ENCODE results near the gene ACOT9.
A peak's percentile ranks its signal among the peaks of the same experiment; 100 is the strongest.

Gene ACOT9

GRCh38 chrX:23785580-23785979 is 42.5 kb upstream of the ACOT9 start:
- no peak overlapping the region for H3K27ac ChIP-seq
- TF ChIP-seq, protein P1, sequence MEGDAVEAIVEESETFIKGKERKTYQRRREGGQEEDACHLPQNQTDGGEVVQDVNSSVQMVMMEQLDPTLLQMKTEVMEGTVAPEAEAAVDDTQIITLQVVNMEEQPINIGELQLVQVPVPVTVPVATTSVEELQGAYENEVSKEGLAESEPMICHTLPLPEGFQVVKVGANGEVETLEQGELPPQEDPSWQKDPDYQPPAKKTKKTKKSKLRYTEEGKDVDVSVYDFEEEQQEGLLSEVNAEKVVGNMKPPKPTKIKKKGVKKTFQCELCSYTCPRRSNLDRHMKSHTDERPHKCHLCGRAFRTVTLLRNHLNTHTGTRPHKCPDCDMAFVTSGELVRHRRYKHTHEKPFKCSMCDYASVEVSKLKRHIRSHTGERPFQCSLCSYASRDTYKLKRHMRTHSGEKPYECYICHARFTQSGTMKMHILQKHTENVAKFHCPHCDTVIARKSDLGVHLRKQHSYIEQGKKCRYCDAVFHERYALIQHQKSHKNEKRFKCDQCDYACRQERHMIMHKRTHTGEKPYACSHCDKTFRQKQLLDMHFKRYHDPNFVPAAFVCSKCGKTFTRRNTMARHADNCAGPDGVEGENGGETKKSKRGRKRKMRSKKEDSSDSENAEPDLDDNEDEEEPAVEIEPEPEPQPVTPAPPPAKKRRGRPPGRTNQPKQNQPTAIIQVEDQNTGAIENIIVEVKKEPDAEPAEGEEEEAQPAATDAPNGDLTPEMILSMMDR (conservative IDR thresholded peaks at IDR 0.05), result no peak
- no peak for TF ChIP-seq ZFX (IDR thresholded peaks at IDR 0.05)

- peak overlapping the region; percentile 23; the same call in 1 of the 2 replicates for H3K27ac ChIP-seq
- TF ChIP-seq ZFX (IDR thresholded peaks at IDR 0.05), result no peak
- TF ChIP-seq, protein P1 (conservative IDR thresholded peaks at IDR 0.05), result no peak
Measured at GRCh38 chrX:23784470-23785331, 41.6 kb upstream of the ACOT9 start.

- H3K27ac ChIP-seq, result peak overlapping the region; percentile 82
- TF ChIP-seq, protein P1 (conservative IDR thresholded peaks at IDR 0.05), result no peak
- no peak for TF ChIP-seq ZFX (IDR thresholded peaks at IDR 0.05)
Measured at GRCh38 chrX:23783589-23784469, 40.8 kb upstream of the ACOT9 start.

DNA sequence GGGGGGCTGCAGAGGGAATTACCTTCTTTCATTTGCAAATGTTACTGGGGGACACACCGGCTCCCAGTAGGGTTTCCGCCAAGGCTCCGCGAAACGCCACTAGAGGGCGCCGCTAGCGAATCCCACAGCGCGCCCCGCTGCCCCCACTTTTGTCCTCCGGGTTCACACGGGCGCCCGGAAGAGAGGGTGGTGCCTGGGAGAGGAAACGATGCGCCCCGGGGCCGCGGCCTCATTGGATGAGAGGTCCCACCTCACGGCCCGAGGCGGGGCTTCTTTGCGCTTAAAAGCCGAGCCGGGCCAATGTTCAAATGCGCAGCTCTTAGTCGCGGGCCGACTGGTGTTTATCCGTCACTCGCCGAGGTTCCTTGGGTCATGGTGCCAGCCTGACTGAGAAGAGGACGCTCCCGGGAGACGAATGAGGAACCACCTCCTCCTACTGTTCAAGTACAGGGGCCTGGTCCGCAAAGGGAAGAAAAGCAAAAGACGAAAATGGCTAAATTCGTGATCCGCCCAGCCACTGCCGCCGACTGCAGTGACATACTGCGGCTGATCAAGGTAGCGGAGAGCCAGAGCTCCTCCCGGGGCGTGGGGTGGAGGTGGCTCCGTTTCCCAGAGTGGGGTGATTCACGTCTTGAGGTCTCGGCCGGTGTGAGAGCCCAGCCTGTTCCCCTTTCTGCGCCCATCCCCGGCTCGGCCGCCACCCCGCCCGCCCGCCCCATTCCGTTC is 40.0 kb upstream of the ACOT9 start, which contains the start of gene SAT1:
TSS of gene SAT1 (plus strand) at position 311 of the 726 bp plus-strand sequence. CDS start at position 490, 179 bp downstream.
- H3K27ac ChIP-seq, result peak within 1 kb of the TSS; percentile 82
- TF ChIP-seq ZFX (IDR thresholded peaks at IDR 0.05), result no peak
- TF ChIP-seq, protein P1 (conservative IDR thresholded peaks at IDR 0.05), result peak; percentile 86

DNA sequence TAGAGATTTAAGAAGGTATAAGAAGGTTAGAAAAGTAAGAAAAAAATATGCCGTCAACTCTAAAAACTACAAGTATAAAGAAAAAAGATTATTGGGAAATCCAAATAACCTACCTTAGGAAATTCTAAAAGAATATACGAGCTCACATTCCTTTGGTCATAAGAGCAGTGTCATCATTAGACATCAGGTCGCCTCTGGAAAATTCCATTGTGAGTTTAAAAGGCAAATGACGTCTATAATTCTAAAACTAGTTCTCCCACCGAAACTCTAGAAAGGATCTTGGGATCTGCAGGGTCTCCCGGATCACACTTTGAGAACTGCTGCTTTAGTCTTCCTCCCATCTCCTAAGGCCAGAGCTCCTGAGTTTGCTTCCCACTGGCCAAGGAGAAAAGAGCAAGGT is 39.4 kb upstream of the ACOT9 start:
- H3K27ac ChIP-seq, result peak overlapping the region; percentile 82
- TF ChIP-seq, protein P1 (conservative IDR thresholded peaks at IDR 0.05), result no peak
- TF ChIP-seq ZFX (IDR thresholded peaks at IDR 0.05), result no peak

GRCh38 chrX:23779025-23779424 is 35.9 kb upstream of the ACOT9 start:
- TF ChIP-seq, protein P1 (conservative IDR thresholded peaks at IDR 0.05), result no peak
- no peak for TF ChIP-seq ZFX (IDR thresholded peaks at IDR 0.05)
- no peak overlapping the region for H3K27ac ChIP-seq

All from C4-2B (cell line).